Skeletal muscle satellite cell (primary cell): ENCODE measurements around the gene SEC23A. TPM values are rescaled to one million over a fixed set of nuclear protein-coding genes. Genes with fewer than 3 reads are reported as not detected.
A peak's percentile ranks its signal among the peaks of the same experiment; 100 is the strongest.
"Not testable (repeated sequence)": the region's sequence is repeated elsewhere in the genome, so short reads cannot be mapped to it uniquely, and the experiment has no call there.

Experiments used
- H3K27me3 ChIP-seq: 2 replicates; pipeline ENCODE4 v1.7.0; 2013; ENCODE audit warnings: low read length; ENCODE audit not compliant: control insufficient read depth, insufficient read depth
- H3K36me3 ChIP-seq: 2 replicates; pipeline ENCODE4 v1.7.0; 2013; ENCODE audit warnings: mild to moderate bottlenecking, control low read depth, low read length; ENCODE audit not compliant: insufficient read depth
- H3K4me1 ChIP-seq: 2 replicates; pipeline ENCODE4 v1.7.0; 2013; ENCODE audit warnings: low read length; ENCODE audit not compliant: control insufficient read depth, insufficient read depth
- H3K4me2 ChIP-seq: 2 replicates; pipeline ENCODE4 v1.7.0; 2013; ENCODE audit warnings: mild to moderate bottlenecking, low read length
- H3K4me3 ChIP-seq: 2 replicates; pipeline ENCODE4 v1.7.0; 2013; ENCODE audit warnings: low read length
- H3K9ac ChIP-seq: 2 replicates; pipeline ENCODE4 v1.7.0; 2013; ENCODE audit warnings: mild to moderate bottlenecking, low read depth, low read length, moderate library complexity
- H3K9me3 ChIP-seq: replicated peaks from 2 replicates; pipeline ENCODE4 v1.7.0; 2013; ENCODE audit warnings: mild to moderate bottlenecking, control low read depth, low read length
- total RNA-seq: library from RNA; depleted of rRNA; stranded (reverse); fragments of >200 nt; gene quantifications from 2 replicates; pipeline ENCODE4 v1.2.3, GENCODE V29; 2012; rRNA removed

The SEC23A gene
- 261 and 334 TPM in 2 replicates for total RNA-seq

DNA sequence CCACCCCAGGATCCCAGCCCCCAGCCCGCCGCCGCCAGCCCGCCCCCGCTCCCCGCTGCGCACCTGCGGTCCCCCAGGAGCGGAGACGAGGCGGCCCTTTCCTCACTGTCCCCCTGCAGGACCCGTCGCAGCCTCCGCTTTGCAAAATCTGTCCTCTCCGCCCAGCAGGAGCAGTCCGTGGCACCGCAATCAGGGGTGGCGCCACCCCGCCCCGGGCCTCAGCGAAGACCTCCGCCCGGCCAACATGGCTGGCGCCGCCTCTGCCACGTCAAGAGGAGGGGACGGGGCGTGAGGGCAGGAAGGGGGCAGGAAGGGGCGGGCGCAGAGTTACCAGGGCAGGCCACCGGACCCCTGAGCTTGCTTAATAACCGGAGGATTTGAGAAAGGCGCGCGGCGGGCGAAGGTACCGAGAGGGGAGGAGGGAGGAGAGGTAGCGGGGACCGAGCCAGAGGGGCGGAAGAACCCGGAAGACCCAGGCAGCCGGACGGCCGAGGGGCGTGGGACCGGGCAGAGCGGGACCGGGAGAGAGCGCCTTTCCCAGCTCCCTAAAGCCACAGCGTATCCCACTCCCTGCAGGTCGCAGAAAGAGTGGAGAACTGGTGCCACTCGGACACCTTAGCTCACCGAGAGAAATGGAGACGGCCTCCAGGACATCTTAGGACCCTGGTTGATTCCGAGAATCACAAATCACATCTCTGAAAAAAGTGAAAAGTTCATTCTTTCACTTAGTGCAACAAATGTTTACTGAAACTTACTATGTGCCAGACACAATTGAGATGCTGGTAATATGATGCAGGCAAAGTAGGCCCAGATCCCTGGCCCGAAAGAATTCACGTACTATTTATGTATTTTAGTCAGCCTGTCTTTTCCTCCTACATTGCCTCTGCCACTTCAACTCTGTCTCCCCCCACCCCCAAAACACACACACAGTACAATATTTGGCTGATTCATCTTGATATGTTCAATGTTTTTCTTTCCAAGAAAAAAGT lies at the start of gene SEC23A:
TSS of gene SEC23A (minus strand) at position 267 of the 989 bp plus-strand sequence. CDS start 7,117 bp downstream, outside the sequence.
- Histone ChIP-seq H3K4me1 (peaks cover 8% of the 10 kb centered on the region), H3K4me3 (peak within 1 kb of the TSS; percentile 83), H3K36me3 (no peaks in the 10 kb centered on the region), H3K9ac (peak within 1 kb of the TSS; percentile 94), H3K9me3 (no peaks in the 10 kb centered on the region), H3K27me3 (no peaks in the 10 kb centered on the region), H3K4me2 (peak within 1 kb of the TSS; percentile 77)

DNA sequence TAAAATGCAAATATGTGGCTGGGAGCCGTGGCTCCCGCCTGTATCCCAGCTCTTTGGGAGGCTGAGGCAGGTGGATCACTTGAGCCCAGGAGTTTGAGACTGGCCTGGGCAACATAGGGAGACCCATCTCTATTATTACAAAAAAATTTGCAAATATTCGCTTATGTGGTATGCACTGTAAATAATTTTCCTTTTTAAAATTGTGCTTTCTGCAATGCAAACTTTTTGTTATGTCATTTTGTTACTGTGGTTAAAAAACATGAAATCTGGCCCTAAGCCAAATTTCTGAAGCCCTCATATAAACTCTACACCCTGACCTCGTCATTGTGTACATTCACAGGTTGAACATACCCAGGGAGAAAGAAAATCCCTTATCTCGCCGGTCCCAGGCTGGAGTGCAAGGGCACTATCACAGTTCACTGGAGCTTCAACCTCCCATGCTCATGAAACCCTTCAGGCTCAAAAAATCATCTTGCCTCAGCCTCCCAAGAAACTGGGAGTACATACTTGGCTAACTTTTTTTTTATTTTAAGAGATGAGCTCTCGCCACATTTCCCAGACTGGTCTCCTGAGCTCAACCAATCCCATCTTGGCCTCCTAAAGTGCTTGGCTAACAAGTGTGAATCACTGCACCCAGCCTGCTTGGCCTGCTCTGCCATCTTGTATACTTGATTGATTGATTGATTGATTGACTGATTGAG lies 42.4 kb upstream of the SEC23A start:
- Histone ChIP-seq H3K4me1 (no peaks in the 10 kb centered on the region), H3K4me3 (no peak overlapping the region), H3K9ac (no peak overlapping the region), H3K9me3 (no peaks in the 10 kb centered on the region), H3K27me3 (no peaks in the 10 kb centered on the region), H3K4me2 (no peak overlapping the region), H3K36me3 (peaks cover 26% of the 10 kb centered on the region)

DNA sequence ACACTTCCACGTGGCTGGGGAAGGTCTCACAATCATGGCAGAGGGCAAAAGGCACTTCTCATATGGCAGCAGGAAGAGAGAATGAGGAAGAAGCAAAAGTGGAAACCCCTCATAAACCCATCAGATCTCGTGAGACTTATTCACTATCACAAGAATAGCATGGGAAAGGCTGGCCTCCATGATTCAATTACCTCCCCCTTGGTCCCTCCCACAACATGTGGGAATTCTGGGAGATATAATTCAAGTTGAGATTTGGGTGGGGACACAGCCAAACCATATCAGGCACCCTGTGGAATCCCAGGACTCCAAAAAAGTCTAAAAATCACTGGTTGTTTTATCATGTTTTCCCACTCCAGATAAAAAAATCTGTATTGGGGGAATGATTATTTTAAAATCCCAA lies 40.2 kb upstream of the SEC23A start:
- peaks cover 11% of the 10 kb centered on the region for H3K36me3 ChIP-seq
- H3K9me3 ChIP-seq, H3K27me3 ChIP-seq, H3K9ac ChIP-seq, H3K4me2 ChIP-seq, H3K4me3 ChIP-seq, H3K4me1 ChIP-seq: not testable (repeated sequence)

DNA sequence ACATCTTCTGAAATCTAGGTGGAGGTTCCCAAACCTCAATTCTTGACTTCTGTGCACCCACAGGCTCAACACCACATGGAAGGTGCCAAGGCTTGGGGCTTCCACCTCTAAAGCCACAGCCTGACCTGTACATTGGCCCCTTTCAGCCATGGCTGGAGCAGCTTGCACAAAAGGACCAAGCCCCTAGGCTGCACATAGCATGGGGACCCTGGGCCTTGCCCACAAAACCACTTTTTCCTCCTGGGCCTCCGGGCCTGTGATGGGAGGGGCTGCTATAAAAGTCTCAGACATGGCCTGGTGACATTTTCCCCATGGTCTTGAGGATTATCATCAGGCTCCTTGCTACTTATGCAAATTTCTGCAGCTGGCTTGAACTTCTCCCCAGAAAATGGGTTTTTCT lies 38.6 kb upstream of the SEC23A start:
- not testable (repeated sequence) for H3K4me1 ChIP-seq, H3K4me2 ChIP-seq, H3K27me3 ChIP-seq, H3K4me3 ChIP-seq, H3K9ac ChIP-seq, H3K9me3 ChIP-seq
- H3K36me3 ChIP-seq: peaks cover 15% of the 10 kb centered on the region

DNA sequence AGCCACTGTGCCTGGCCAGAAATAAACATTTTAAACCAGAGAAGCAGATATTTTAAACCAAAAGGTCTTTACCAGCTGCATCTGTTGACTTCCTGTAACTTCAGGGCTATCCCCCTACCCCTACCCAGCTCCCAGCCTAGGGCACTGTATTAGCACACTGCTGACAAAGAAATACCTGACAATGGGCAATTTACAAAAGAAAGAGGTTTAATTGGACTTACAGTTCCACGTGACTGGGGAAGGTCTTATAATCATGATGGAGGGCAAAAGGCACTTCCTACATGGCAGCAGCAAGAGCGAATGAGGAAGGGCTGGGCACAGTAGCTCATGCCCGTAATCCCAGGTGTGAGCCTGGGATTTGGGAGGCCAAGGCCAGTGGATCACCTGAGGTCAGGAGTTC lies 37.1 kb upstream of the SEC23A start:
- peaks cover 15% of the 10 kb centered on the region for H3K36me3 ChIP-seq
- no peak overlapping the region for H3K4me3 ChIP-seq
- no peak overlapping the region for H3K4me2 ChIP-seq
- H3K9ac ChIP-seq: no peak overlapping the region
- H3K9me3 ChIP-seq: no peaks in the 10 kb centered on the region
- no peaks in the 10 kb centered on the region for H3K27me3 ChIP-seq
- H3K4me1 ChIP-seq: no peaks in the 10 kb centered on the region

DNA sequence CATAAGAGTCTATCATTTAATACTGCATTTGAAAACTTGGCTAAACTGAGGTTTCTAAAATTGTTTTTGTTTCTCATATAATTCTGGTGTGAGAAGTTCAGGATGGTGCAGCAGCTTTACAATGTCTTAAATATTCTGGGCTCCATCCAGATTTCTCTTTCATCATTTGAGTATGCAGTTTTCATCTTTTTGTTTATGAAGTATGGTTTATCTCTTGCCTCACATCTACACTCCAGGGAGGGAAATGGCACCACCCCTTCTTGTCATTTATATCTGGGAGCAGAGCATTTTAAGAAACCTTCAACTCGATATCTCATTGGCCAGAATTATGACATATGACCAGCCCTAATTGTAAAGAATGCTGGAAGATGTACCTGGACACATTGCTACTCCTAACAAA lies 35.4 kb upstream of the SEC23A start:
- peaks cover 25% of the 10 kb centered on the region for H3K36me3 ChIP-seq
- H3K4me3 ChIP-seq: no peak overlapping the region
- no peak overlapping the region for H3K9ac ChIP-seq
- no peaks in the 10 kb centered on the region for H3K27me3 ChIP-seq
- no peaks in the 10 kb centered on the region for H3K4me1 ChIP-seq
- H3K9me3 ChIP-seq: no peaks in the 10 kb centered on the region
- H3K4me2 ChIP-seq: no peak overlapping the region

DNA sequence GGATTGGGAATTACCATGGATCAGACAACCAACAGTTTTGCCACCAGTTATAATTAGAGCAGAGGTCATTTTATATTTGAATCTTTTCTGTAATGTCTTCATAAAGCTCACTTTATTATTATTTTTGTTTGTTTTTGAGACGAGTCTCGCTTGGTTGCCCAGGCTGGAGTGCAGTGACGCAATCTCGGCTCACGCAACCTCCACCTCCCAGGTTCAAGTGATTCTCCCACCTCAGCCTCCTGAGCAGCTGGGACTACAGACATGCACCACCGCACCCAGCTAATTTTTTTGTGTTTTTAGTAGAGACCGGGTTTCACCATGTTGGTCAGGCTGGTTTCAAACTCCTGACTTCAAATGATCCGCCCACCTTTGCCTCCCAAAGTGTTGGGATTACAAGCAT lies 34.8 kb upstream of the SEC23A start:
- H3K4me3 ChIP-seq, H3K27me3 ChIP-seq, H3K4me1 ChIP-seq, H3K9me3 ChIP-seq, H3K9ac ChIP-seq, H3K4me2 ChIP-seq: not testable (repeated sequence)
- H3K36me3 ChIP-seq: peaks cover 25% of the 10 kb centered on the region

DNA sequence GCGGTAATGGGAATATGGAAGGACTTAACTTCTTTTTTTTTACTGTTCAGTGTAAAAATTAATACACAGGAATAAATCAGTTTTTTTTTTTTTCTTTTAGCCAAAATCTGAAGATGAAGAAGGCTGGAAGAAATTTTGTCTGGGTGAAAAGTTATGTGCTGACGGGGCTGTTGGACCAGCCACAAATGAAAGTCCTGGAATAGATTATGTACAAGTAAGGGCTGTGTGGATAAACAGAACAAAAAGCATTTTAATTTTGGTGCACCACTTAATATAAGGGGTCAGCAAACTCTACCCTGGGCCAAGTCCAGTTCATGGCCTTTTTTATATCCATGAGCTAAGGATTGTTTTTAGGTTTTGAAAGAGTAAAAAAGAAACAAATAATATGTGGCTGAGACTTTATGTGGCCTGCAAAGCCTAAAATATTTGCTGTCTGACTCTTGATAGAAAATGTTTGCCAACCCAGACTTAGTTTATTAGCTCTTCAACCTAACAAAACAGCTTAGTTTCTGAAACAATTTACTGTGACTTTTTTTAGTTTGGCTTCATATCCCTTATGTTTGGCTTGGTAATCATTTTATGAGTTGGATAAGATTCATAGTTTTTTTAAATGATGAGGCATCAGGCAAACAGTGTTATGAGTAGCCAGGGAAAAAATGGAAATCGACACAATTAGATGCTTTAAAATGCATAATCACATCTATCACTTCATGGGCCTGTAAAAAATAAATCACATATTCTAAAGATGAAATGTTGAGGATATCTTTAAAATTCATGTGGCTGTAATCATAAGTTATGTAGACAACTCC lies 19.5 kb upstream of the SEC23A start:
- no peak overlapping the region for H3K4me2 ChIP-seq
- H3K4me1 ChIP-seq: no peaks in the 10 kb centered on the region
- H3K36me3 ChIP-seq: peaks cover 17% of the 10 kb centered on the region

DNA sequence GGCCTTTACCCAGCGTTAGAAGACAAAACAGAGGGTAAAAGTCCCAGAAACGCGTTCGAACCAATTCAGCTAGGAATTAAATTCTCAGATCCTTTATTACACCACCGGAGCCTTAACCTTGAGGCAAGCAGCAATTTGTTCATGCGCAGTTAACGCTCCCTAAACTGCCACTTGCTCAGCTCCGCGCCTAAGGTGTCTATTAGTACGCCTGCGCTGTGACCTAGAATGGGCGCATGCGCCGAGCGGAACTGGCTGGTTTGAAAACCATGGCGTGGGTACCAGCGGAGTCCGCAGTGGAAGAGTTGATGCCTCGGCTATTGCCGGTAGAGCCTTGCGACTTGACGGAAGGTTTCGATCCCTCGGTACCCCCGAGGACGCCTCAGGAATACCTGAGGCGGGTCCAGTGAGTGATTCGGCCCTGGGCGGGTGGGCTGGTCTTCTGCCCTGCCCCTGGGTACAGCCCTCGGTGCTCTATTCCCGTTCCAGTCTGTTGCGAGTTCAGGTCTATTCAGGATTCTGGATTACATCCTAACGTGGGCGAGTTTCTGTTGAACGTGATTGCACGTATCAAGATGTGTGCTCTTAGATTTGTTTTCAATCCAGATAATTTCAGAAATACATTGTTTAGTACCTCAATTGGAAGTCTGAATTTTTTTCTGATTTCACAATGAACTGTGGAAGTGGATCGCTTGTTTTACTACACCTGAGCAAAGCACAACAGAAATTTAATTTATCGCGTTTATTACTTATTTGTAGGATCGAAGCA lies 11.2 kb upstream of the SEC23A start, which contains the start of gene GEMIN2:
TSS of gene GEMIN2 (plus strand) at position 251 of the 766 bp plus-strand sequence. CDS start at position 267, 16 bp downstream.
- H3K27me3 ChIP-seq: no peaks in the 10 kb centered on the region
- peak within 1 kb of the TSS; percentile 93 for H3K4me3 ChIP-seq
- peaks cover 7% of the 10 kb centered on the region for H3K36me3 ChIP-seq
- H3K4me2 ChIP-seq: peak within 1 kb of the TSS; percentile 84
- H3K9me3 ChIP-seq: no peaks in the 10 kb centered on the region
- peaks cover 4% of the 10 kb centered on the region for H3K4me1 ChIP-seq
- H3K9ac ChIP-seq: peak within 1 kb of the TSS; percentile 83

More for the DNA sequence above, 19.5 kb upstream of the SEC23A start:
- Histone ChIP-seq H3K9me3 (no peaks in the 10 kb centered on the region), H3K27me3 (no peaks in the 10 kb centered on the region), H3K9ac (no peak overlapping the region), H3K4me3 (no peak overlapping the region)

DNA sequence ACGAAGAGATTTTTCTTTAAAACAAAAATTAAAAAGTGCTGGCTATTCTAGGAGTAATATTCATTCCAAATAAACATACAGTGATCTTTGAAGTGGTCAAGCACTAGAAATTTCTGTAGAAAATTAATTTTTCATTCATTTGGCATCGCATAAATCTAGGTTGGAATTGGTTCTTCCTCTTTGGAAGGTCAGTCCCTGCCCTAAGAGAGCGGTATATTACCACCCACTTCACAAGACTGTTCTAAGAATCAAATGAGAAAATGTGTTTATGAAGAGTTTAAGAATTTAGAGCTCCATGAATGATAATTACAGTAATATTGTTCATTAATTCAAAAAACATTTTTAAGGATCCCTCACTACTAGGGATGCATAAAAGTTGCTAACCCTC lies 10.6 kb upstream of the SEC23A start:
- no peaks in the 10 kb centered on the region for H3K9me3 ChIP-seq
- H3K27me3 ChIP-seq: no peaks in the 10 kb centered on the region
- H3K4me1 ChIP-seq: peaks cover 4% of the 10 kb centered on the region
- H3K4me2 ChIP-seq: peak overlapping the region; percentile 84
- peak overlapping the region; percentile 83 for H3K9ac ChIP-seq
- peaks cover under 1% of the 10 kb centered on the region for H3K36me3 ChIP-seq
- H3K4me3 ChIP-seq: peak overlapping the region; percentile 93
